HEK293T (cell line): ENCODE results near the gene PTPRM.

Experiments used
- CTCF ChIA-PET: fragments of 350-600 bp; formaldehyde crosslinking; extraction: SDS; loops from one replicate; lab custom pipeline; 2021; ENCODE audit warnings: antibody characterized with exemption, inconsistent platforms; lab: Yijun Ruan, JAX
- POLR2A ChIA-PET: fragments of 350-600 bp; formaldehyde crosslinking; extraction: SDS; loops from one replicate; lab custom pipeline; 2020; ENCODE audit warnings: antibody characterized with exemption, inconsistent platforms; lab: Yijun Ruan, JAX
- DNase-seq: peaks from one replicate; pipeline ENCODE4 v3.0.0; 2012; ENCODE audit warnings: mixed read lengths; ENCODE audit errors: extremely low spot score
- ARNT ChIP-seq: fragments of 450-650 bp; IDR thresholded peaks from 2 replicates; pipeline ENCODE4 v1.6.1; 2017; ENCODE audit warnings: mild to moderate bottlenecking
- BHLHE40 ChIP-seq: fragments of 450-650 bp; IDR thresholded peaks from 2 replicates; pipeline ENCODE4 v1.6.1; 2016; ENCODE audit warnings: mild to moderate bottlenecking, moderate library complexity, borderline replicate concordance
- CTBP1 ChIP-seq: fragments of 450-650 bp; IDR thresholded peaks from 2 replicates; pipeline ENCODE4 v1.6.1; 2016; ENCODE audit warnings: borderline replicate concordance
- ELF4 ChIP-seq: fragments of 450-650 bp; IDR thresholded peaks from 2 replicates; pipeline ENCODE4 v1.6.1; 2017; ENCODE audit warnings: antibody characterized with exemption
- FOXA1 ChIP-seq: fragments of 450-650 bp; IDR thresholded peaks from 2 replicates; pipeline ENCODE4 v1.6.1; 2016; ENCODE audit warnings: mild to moderate bottlenecking
- FOXK2 ChIP-seq: fragments of 450-650 bp; IDR thresholded peaks from 2 replicates; pipeline ENCODE4 v1.6.1; 2016; ENCODE audit warnings: mild to moderate bottlenecking
- FOXM1 ChIP-seq: fragments of 450-650 bp; IDR thresholded peaks from 2 replicates; pipeline ENCODE4 v1.6.1; 2017; ENCODE audit warnings: mild to moderate bottlenecking, borderline replicate concordance
- HDGF ChIP-seq: fragments of 450-650 bp; IDR thresholded peaks from 2 replicates; pipeline ENCODE4 v1.6.1; 2017; ENCODE audit warnings: antibody characterized with exemption, borderline replicate concordance
- L3MBTL2 ChIP-seq: fragments of 450-650 bp; conservative IDR thresholded peaks from 2 replicates; pipeline ENCODE4 v1.6.1; 2016; ENCODE audit warnings: mild to moderate bottlenecking
- LEF1 ChIP-seq: fragments of 450-650 bp; IDR thresholded peaks from 2 replicates; pipeline ENCODE4 v1.6.1; 2017; ENCODE audit warnings: mild to moderate bottlenecking, borderline replicate concordance
- NFRKB ChIP-seq: fragments of 450-650 bp; IDR thresholded peaks from 2 replicates; pipeline ENCODE4 v1.6.1; 2016; ENCODE audit warnings: mild to moderate bottlenecking, moderate library complexity
- SP1 ChIP-seq: fragments of 450-650 bp; IDR thresholded peaks from 2 replicates; pipeline ENCODE4 v1.6.1; 2017
- SUZ12 ChIP-seq: fragments of 450-650 bp; IDR thresholded peaks from 2 replicates; pipeline ENCODE4 v1.6.1; 2016; ENCODE audit warnings: mild to moderate bottlenecking
- TARDBP ChIP-seq: fragments of 450-650 bp; IDR thresholded peaks from 2 replicates; pipeline ENCODE4 v1.6.1; 2016
- ZNF384 ChIP-seq: fragments of 450-650 bp; IDR thresholded peaks from 2 replicates; pipeline ENCODE4 v1.6.1; 2016
- TF ChIP-seq, protein P1 (sequence below): fragments of 450-650 bp; IDR thresholded peaks from 2 replicates; pipeline ENCODE4 v1.6.1; 2016

The PTPRM gene

DNA sequence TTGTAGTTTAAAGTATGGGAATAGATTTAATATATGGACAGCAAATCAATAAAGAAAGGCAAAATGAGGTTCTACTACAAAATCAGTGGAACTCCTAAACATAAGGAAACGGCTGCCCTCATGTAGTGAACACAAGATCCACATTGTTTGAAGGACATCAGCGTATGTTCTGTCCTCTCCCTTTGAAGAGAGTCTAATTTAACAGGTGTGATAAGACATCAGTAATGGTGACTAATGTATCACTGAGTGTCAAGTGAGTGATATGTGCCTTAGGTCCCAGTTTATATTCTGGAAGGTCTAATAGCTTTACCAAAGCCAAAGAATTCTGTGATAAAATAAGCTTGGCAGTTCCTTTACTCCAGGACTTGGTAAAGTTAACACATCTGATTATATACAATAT is 248.7 kb downstream of the PTPRM start:
- POLR2A ChIA-PET = no interaction called here
- no peak for TF ChIP-seq LEF1
- TF ChIP-seq, protein P1, sequence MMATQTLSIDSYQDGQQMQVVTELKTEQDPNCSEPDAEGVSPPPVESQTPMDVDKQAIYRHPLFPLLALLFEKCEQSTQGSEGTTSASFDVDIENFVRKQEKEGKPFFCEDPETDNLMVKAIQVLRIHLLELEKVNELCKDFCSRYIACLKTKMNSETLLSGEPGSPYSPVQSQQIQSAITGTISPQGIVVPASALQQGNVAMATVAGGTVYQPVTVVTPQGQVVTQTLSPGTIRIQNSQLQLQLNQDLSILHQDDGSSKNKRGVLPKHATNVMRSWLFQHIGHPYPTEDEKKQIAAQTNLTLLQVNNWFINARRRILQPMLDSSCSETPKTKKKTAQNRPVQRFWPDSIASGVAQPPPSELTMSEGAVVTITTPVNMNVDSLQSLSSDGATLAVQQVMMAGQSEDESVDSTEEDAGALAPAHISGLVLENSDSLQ = no peak
- no peak for TF ChIP-seq SP1
- no peak for TF ChIP-seq HDGF
- TF ChIP-seq ARNT = no peak
- TF ChIP-seq CTBP1 = no peak
- no peak for TF ChIP-seq FOXK2
- TF ChIP-seq TARDBP = no peak
- TF ChIP-seq ELF4 = no peak
- no peak for TF ChIP-seq NFRKB
- no peak for TF ChIP-seq ZNF384
- TF ChIP-seq FOXM1 = no peak
- TF ChIP-seq L3MBTL2 = no peak
- no peak for TF ChIP-seq BHLHE40
- no peak for TF ChIP-seq FOXA1
- TF ChIP-seq SUZ12 = no peak
- CTCF ChIA-PET = no interaction called here
- DNase-seq = no peak

DNA sequence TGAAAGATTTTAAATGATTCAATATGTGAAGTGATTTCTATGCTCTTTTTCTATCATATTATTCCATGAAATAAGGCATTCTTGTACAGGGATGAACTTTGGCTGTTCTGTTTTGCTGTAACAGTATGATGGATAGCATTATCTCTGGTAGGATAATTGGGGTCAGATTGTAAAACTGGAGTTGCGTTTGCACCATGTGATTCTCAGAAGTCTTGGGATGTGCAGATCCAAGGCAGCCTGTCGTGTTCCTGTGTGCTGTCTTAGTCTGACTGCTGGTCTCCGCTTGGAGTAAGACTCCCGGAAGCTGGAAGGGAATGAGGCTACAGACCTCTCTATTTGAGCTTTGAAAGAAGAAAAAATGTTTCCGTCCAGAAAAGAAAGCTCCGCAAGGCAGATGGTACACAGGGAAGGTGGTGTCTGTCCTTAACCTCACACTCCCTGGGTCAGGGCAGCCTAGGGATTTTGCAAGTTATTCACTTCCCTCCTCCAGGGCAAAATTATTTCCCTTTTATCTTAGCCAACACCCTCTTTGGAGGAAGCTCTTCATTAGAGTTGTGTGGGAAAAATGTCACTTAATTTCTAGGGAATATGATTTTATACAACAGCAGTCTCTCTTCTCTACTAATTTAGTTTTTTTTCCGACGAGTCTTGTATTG is 250.6 kb downstream of the PTPRM start:
- TF ChIP-seq SUZ12 = no peak
- TF ChIP-seq, protein P1 = no peak
- TF ChIP-seq ELF4 = no peak
- no peak for TF ChIP-seq TARDBP
- TF ChIP-seq FOXK2 = no peak
- TF ChIP-seq ARNT = no peak
- TF ChIP-seq FOXA1 = no peak
- TF ChIP-seq HDGF = no peak
- no peak for TF ChIP-seq LEF1
- no peak for TF ChIP-seq CTBP1
- TF ChIP-seq L3MBTL2 = no peak
- POLR2A ChIA-PET = interaction anchor here (0.7 kb wide), 1 partner anchor 88 kb away, joined by 3 read pairs; no protein-coding TSS in a partner anchor
- CTCF ChIA-PET = interaction anchor here (1.5 kb wide), 1 partner anchor 12 kb away, joined by 3 read pairs; no protein-coding TSS in a partner anchor
- DNase-seq = no peak

- ChIA-PET CTCF (no interaction called here), POLR2A (no interaction called here)
- no peak for TF ChIP-seq CTBP1
- TF ChIP-seq L3MBTL2 = no peak
- no peak for TF ChIP-seq ELF4
- no peak for TF ChIP-seq FOXM1
- TF ChIP-seq LEF1 = no peak
- no peak for TF ChIP-seq FOXK2
- TF ChIP-seq, protein P1 = no peak
- TF ChIP-seq NFRKB = no peak
- no peak for TF ChIP-seq TARDBP
- DNase-seq = no peak
Measured at GRCh38 chr18:7821784-7822183, 254.7 kb downstream of the PTPRM start.

- ChIA-PET CTCF (no interaction called here), POLR2A (no interaction called here)
- no peak for TF ChIP-seq SP1
- TF ChIP-seq L3MBTL2 = no peak
- TF ChIP-seq FOXA1 = no peak
- TF ChIP-seq CTBP1 = no peak
- DNase-seq = no peak
Measured at GRCh38 chr18:7822435-7823331, 255.6 kb downstream of the PTPRM start.

- CTCF ChIA-PET = no interaction called here
- DNase-seq = no peak
- POLR2A ChIA-PET = no interaction called here
- TF ChIP-seq FOXM1 (no peak), NFRKB (no peak), ARNT (no peak), HDGF (no peak), ZNF384 (no peak), LEF1 (no peak), ELF4 (no peak), SUZ12 (no peak), FOXA1 (no peak)
Measured at GRCh38 chr18:7824970-7825369, 257.9 kb downstream of the PTPRM start.

DNA sequence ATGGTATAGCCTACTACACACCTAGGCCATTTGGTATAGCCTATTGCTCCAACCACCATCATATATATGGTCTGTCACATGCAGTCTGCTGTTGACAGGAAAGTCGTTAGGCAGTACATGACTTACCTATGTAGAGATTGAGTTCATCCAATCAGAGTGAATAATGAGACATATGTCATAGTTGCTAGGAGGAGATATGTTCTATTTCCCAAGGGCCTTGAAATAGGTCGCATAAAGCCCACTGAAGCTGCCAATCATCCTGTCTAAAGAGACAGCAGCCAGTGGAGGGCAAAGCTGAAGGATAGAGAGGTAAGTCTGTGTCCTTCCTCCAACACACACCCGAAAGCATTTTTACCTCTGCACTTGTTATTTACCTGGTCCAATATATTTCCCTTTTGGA is 263.4 kb downstream of the PTPRM start:
- ChIA-PET POLR2A (no interaction called here), CTCF (no interaction called here)
- peak; percentile 16 for DNase-seq
- TF ChIP-seq, protein P1 = peak; percentile 72
- no peak for TF ChIP-seq BHLHE40
- TF ChIP-seq TARDBP = no peak
- no peak for TF ChIP-seq FOXK2
- TF ChIP-seq ARNT = no peak
- no peak for TF ChIP-seq HDGF
